Lower leg skin (tissue), 3 donors: ENCODE measurements around the gene PDZD7.

Source experiments
- POLR2A ChIP-seq, 2 donors: fragments of 450-650 bp; IDR thresholded peaks; one replicate each; pipeline ENCODE4 v1.6.1; 2016 to 2017; ENCODE audit warnings: antibody characterized with exemption in 2 of 2, mild to moderate bottlenecking in 1 of 2, moderate library complexity in 1 of 2
- TF ChIP-seq, protein P1 (sequence below), 3 donors: fragments of 450-650 bp; IDR thresholded peaks; one replicate each; pipeline ENCODE4 v1.5.1; 2016; ENCODE audit warnings: antibody characterized with exemption in 3 of 3, mild to moderate bottlenecking in 3 of 3, moderate library complexity in 2 of 3

DNA sequence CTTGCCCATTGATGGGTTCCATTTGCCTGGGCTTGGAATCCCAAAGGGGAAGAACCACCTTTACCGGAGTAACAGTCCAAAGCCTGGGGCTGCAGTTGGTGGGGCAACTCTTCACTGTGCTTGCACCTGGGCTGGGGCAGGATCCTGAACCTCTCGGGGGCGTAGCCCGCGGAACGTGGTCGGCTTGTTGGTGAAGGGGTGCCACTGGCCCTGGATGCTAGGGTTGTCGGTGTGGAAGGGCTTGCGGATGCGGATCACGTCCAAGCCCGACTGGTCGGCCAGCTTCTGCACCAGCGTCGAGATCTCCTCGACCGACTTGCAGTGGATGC is 44.3 kb downstream of the PDZD7 start:
- TF ChIP-seq POLR2A (IDR thresholded peaks at IDR 0.05): no peak
- TF ChIP-seq, protein P1, sequence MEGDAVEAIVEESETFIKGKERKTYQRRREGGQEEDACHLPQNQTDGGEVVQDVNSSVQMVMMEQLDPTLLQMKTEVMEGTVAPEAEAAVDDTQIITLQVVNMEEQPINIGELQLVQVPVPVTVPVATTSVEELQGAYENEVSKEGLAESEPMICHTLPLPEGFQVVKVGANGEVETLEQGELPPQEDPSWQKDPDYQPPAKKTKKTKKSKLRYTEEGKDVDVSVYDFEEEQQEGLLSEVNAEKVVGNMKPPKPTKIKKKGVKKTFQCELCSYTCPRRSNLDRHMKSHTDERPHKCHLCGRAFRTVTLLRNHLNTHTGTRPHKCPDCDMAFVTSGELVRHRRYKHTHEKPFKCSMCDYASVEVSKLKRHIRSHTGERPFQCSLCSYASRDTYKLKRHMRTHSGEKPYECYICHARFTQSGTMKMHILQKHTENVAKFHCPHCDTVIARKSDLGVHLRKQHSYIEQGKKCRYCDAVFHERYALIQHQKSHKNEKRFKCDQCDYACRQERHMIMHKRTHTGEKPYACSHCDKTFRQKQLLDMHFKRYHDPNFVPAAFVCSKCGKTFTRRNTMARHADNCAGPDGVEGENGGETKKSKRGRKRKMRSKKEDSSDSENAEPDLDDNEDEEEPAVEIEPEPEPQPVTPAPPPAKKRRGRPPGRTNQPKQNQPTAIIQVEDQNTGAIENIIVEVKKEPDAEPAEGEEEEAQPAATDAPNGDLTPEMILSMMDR (IDR thresholded peaks at IDR 0.05): no peak
